ENCODE results near the gene CXCL13.

DNA sequence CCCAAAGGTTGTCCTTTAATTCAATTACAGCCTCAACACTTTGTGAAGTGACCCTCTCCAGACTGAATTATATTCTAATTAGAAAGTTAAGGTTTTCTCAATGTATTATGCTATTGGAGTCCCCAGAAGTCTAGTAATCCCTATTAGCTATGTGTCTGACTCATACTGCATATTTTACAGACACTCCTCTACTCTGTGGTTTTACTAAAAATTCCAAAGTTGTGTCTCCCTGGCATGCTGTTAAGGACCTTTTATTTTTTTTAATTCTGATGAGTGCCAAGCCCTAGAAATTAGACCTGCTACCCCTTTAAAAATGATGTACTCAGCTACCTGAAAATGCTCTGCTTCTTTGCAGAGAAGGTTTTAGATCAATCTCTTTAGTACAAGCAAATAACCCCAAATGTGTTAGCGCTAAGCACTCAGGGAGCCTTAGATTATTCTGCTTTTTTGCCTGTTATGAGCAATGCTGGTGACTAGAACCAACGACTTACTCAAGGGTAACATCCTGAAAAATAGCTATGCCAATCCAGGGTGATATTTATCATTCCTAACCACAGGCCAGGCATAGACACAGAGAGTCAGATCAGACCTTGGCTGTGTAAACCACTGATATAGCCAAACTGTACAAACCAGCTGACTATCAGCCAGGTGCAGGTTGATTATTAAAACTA, 26.1 kb upstream of the CXCL13 start:
- TF ChIP-seq, protein P1, sequence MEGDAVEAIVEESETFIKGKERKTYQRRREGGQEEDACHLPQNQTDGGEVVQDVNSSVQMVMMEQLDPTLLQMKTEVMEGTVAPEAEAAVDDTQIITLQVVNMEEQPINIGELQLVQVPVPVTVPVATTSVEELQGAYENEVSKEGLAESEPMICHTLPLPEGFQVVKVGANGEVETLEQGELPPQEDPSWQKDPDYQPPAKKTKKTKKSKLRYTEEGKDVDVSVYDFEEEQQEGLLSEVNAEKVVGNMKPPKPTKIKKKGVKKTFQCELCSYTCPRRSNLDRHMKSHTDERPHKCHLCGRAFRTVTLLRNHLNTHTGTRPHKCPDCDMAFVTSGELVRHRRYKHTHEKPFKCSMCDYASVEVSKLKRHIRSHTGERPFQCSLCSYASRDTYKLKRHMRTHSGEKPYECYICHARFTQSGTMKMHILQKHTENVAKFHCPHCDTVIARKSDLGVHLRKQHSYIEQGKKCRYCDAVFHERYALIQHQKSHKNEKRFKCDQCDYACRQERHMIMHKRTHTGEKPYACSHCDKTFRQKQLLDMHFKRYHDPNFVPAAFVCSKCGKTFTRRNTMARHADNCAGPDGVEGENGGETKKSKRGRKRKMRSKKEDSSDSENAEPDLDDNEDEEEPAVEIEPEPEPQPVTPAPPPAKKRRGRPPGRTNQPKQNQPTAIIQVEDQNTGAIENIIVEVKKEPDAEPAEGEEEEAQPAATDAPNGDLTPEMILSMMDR (IDR thresholded peaks at IDR 0.05): no peak
- TF ChIP-seq POLR2AphosphoS5 (IDR thresholded peaks at IDR 0.05): no peak

Measured in sigmoid colon (tissue), 4 donors.